ENCODE results near the gene ATXN1.

Gene ATXN1

GRCh38 chr6:16374016-16374415 is 387.2 kb downstream of the ATXN1 start:
- no peak for DNase-seq

DNA sequence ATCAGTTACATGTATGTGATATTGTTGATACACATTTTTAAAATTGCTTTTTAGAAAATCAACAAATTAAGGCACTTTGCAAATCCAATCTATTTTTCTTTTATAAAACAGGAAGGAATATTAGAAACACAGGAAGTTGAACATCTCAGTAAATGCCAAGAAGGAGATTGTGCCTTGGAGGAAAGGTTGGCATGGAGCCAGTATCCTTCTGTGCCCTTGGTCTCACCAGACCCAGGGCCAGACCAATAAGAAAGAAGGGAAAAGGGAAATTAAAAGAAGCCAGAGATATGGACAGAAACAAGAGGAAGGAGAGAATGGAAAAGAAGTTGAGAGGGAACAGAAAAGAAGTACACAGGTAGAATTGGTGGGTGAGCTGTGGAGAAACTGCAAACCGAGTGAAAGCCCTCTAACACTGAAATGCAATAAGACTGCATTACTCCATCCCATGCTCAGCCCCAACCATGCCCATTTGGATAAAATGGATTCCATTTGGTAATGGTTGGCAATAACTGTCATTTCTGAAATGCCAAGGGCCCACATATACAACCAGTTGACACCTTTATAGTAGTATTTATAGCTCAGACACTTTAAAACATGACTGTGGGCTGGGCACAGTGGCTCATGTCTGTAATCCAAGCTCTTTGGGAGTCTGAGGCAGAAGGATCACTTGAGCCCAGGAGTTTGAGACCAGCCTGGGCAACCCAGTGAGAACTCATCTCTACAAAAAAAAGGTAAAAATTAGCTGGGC is 389.1 kb downstream of the ATXN1 start:
- no peak for DNase-seq

- DNase-seq: no peak
These were observed 389.9 kb downstream of the ATXN1 start for GRCh38 chr6:16371401-16371800.

DNA sequence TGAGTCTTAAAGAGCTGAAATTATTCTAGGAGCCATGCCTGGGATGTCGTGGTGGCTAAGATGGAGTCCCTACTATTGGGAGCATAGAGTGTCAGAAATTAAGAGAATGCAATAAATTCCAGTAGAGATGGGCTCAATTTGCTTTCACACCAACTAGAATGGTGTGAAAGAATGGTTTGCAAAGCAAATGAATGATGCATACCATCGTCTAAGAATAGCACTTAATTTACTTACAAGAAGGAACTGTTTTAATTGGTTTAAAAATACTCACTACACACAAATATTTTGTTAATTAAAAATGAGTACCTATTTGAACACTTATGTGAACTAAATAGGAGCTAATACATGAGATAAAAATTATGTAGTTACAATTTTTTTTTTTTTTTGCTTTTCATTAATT is 390.3 kb downstream of the ATXN1 start:
- no peak for DNase-seq

DNA sequence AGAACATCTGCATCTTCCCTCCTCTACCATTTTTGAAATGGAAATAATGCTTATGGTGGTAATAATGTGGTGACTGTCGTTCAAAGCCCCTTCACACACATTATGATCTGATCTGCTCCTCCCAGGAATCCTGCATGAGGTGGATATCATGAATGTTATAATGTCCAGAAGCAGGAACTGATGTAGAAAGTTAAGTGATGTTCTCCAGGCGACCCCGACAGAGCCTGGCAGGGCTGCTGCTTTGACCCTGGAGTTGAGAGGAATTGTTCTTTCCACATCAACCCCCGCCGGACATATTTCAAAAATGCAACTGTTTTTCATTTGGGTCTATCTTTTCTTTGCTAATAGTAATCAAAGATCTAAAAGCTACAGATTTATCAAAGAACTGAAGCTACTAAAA is 391.3 kb downstream of the ATXN1 start:
- no peak for DNase-seq

DNA sequence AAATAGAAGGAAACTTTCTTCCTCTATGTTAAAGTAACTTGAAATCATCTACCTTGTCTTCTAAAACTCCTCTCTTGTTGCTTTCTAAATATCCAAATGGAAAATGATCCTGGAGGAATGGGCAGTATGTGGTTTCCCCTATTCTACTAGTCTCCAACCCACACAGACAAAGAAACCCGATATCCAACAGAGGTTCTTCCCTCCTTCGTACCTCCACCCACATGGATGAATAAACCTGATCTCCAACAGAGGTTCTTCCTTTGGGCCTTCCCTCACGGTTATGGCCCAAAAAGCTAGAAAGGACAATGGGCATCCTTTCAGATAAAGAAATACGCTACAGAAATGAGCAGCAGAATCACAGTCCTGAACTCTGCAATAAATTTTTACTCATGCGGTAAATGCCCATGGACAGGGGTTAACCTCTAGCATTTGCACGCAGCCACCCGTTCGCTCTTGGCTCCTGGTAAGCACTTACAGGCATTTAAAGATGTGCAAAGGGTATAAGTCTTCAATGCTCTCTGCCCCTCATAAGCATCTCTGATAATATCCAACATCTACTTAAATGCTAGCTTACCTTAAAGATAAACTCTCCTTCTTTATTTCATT is 392.0 kb downstream of the ATXN1 start:
- no peak for DNase-seq

GRCh38 chr6:16367571-16367970 is 393.7 kb downstream of the ATXN1 start:
- no peak for DNase-seq

DNA sequence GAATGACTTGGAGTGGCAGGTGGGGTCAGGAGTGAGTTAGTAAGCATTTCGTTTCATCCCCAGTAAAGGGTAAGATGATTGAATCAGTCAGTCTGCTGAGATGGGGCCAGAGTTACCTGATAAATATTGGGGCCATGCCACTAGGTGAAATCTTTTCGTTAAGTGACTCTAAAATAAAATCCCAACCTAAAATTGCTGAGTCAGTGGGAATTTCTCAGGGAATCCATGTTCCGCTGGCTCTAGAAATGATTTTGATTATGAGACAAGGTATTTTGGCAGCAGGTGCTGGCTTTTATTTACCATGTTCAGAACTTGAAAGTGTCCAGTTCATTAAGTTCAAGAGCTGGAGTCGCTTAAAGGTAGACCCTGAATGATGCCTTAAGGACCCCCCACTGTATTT is 397.5 kb downstream of the ATXN1 start:
- DNase-seq: no peak

- no peak for DNase-seq
These were observed 398.3 kb downstream of the ATXN1 start for GRCh38 chr6:16362819-16363589.

DNA sequence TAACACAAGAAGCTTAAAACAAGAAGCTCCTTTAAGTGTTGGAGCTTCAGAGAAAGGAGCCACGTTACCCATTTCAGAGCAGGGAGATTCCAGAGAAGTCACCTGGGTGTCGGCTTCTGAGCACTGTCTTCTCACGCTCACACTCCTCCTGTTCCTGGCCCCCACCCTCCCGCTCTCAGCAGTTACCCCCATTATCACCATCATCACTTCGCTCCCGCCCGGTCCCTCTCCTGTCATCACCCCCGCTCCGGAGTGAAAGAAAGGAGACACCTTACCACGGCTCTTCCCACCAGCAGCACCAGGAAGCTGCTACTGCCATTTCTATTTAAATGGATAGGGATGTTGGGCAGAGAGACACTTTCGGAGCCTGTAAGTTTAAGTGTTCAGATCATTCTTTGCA is 399.0 kb downstream of the ATXN1 start:
- DNase-seq: no peak

- DNase-seq: no peak
These were observed 399.4 kb downstream of the ATXN1 start for GRCh38 chr6:16361861-16362260.

DNA sequence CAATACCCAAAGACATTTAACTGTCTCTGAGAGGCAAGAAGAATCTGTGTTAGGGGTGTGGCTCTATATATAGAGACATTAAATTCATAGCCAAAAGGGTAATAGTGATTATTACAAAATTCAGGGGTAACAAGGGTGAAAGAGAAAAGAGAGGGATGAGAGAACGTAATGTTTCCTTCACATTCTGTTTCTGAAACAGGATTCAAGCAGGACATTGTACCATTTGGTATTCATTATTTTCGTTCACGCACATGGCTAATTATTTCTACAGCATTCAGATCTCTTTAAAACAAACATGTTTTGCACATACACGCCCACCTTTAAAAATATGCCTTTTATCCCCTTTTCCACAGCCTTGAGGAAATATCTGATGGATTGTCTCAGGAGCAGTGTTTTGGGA is 400.1 kb downstream of the ATXN1 start:
- DNase-seq: no peak

DNA sequence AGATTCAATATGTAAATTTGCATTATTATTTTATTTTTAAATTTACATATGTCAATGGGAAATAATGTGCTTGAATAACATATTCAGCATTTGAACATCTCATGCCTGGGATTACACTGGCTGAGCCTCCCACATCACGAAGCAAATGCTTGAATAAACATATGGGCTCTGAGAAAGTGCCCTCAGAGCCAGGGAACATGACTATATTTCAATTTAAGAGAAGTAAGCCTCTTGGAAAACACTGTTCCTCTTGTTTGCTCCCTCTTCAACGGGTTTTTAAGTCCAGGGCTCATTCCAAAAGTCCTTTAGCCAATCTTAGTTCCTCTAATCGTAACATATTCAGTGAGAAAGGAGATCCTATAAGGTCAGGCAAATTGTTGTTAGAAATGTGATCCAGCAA is 400.9 kb downstream of the ATXN1 start:
- DNase-seq: no peak

- DNase-seq: no peak
These were observed 401.7 kb downstream of the ATXN1 start for GRCh38 chr6:16359563-16359962.

DNA sequence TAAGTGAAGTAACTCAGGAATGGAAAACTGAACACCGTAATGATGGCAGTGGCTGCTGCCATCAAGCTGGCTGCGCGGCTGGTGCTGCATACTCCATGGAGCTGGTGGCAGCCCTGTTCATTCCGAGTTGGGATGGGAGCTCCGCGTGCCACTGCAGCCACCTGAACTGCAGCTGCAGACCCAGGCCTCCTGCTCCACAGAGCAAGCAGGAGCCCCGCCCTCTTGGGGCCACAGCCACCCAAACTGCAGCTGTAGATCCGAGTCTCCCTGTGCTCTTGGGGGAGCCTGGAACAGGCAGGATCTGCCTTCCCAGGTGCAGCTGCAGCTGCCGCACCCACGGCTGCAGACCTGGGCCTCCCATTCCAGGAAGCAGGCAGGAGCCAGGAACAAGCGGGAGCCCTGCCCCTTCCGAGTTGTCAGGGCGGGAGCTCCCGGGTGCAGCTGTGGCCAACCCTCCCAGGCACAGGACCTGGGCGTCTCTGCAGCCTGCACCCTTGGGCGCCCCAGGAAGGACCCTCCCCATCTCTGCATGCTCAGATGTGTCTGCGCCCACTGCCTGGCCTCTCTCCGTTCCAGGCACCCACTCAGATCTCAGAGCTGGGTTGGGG is 402.6 kb downstream of the ATXN1 start:
- no peak for DNase-seq

- DNase-seq: no peak
These were observed 405.4 kb downstream of the ATXN1 start for GRCh38 chr6:16355699-16356446.

DNA sequence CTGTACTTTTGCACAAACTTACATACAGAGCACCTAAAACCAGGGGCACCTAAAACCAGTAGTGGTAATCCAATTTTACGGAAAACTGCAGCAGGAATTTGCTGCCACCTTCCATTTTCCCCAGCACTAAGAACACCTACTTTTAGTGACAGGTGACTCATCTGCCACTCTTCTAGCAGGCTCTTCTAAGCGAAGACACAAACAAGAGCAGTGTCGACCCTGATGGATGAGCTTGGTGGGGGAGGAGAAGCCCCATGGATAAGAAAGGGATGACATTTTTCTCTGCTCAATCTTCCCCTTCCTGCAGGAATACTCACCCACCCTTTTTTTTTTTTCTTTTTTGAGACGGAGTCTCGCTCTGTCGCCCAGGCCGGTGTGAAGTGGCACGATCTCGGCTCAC is 406.0 kb downstream of the ATXN1 start:
- no peak for DNase-seq

DNA sequence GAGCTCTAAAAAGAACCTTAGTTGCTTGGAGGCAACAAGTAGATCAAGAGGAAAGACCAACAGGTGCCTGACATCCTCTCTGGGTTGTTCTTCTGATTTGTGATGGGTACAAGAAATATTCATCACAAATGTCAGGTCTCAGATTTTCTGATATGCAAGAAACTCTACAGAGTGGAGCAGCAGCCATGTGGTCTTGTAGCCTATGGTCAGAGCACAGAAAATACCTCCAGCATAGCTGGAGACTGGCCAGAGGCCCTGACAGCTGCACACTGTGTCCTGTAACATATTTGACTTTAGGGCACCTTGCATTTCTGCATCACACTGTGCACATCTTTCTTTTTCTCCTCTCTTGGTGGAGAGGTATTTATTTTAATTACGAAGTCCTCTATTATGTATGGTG is 406.6 kb downstream of the ATXN1 start:
- DNase-seq: no peak

DNA sequence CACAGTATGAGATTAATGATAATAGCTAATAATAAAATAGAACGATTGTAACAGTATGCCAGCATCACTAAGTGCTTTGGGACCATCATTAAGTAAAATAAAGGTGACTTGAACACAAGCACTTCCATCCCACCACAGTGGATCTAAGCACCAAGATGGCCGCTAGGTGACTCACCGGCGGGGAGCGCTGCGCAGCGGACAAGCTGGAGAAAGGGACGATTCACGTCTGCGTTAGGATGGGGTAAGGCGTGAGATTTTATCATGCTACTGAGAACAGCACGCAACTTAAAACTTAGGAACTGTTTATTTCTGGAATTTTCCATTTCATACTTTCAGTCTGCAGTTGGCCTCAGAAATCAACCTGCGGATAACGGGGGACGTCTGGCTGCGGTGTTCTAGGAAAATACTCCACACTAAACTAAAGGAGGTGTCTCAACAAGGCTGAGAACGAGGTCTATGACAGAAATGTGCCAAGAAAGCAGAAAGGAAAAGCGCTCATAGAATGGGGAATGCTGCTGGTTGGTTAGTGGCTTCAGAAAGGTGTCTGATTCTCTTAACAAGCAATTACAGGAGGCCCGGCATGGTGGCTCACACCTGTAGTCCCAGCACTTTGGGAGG is 408.3 kb downstream of the ATXN1 start:
- no peak for DNase-seq

DNA sequence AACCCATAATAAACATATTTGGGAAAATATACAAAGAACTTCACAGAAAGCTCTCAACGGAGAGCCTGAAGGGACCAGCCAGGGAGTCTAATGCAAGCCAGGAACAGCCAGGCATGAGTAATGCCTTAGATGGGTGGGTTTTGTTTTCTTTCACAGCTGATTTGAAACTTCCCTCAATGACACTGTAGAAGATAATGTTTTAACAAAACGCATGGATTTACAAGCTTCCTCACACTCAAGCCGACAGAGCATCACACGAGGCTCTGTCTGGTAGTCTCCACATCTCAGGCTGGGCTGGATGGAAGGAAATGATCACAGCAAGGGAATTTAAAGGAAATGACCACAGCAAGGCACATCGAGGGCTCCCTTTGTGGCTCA is 409.0 kb downstream of the ATXN1 start:
- DNase-seq: no peak

DNA sequence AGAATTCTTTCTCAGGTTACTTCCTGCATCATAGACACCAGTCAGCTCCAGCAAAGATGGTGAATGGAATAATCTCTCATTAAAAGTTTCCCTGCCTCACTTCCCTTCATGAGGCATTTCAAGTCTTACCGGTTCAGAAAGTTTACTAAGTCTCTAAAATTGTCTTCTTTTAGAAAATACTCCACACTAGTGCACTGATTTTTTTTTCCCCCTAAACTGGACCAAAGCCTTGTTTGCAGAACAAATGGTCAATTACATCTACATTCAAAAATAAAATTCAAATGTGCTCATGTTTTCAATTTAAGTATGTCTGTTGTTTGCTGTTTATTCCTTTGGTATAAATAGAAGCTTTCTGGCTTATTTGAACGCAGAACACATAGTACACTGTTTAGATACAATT is 411.7 kb downstream of the ATXN1 start:
- DNase-seq: no peak

- DNase-seq: no peak
These were observed 414.4 kb downstream of the ATXN1 start for GRCh38 chr6:16346831-16347230.
